ENCODE results near the gene KNCN. TPM values are rescaled to one million over a fixed set of nuclear protein-coding genes. Genes with fewer than 3 reads are reported as not detected.

The KNCN gene
- total RNA-seq, 1 donor from 2014 or later: not detected

DNA sequence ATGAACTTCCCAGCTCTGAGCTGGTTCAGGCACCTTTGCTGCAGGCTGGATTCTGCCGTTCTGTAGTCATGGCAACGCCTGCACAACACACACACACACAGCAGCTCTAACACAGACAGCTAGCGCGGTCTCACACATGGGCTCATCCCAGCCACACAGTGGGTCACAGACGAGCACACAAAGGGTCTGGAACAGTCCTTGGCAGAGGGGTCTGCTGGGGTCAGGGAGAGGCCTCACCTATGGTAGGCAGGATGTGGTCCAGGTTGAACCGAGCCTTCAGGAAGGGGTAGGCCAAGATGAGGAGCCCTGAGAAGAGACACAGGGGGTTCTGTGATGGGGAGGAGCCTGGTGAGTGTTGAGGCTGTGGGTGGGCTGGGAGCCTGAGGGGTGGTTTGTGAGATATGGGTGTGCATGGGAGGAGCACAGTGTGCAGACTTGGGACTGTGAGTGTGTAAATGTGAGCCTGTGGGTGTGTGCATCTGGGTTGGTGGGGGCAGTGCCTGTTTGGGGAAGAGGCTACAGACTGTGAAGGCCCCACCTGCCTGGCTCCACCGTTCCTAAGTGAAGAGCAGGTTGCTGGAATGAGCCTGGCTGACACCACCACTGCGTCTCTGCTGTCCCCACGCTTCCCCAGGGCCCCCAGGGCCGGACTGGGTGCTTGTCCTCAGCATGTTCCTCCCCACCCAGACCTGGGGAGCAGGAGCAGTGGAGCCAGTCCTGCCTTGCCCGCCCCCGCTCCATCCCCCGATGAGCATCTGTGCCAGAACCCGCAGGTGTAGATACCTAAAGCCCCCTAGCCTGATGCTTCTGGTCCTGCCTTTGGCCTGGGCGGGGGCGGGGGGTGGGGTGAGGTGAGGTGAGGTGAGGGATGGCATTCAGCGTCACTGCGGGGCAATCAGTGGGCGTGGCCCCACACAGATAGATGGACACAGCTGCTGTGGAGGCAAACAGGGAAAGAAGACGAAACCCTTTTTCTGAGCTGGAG, 1.5 kb downstream of the KNCN start:
- peak; percentile 42 for ATAC-seq (ENCODE audit: low read depth)

DNA sequence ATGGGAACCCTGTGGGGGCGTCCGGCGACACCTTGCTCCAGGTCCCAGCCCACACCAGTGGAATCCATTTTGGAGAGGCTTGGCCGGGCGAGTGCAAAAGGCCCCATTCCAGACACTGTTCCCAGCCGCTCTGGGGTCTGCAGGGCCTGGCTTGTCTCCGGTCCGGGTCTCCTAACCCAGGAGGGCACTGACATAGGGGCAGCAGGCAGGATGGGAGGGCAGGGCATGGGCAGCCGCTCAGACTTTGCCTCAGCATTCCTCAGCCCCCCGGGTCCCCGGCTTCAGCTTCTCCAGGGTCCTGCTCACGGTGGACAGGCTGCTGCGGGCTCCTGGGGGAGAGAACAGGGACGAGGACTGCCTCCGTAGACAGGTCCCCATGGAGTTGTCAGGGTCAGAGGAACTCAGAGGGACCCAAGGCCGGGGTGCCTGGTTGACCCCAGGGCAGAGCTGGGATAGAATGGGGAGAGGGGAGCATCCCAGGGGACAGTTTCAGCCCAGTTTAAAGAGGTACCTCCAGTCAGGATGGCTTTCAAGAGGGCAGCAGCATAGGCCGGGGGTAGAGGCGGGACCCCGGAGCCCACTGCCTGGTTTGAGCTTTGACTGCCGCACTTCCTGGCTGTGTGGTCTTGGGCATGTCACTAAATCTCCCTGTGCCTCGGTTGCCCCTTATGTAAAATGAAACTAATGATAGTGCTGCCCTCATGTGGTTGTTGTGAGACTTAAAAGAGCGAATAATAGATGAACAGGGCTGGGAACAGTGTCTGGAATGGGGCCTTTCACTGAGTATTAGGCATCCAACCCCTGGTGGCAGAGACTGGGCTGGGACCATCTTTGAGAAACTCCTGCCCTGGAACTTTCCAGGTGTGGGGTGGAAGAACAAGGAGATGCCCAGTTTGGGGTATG, 3.7 kb downstream of the KNCN start:
- DNase-seq (no peak), ATAC-seq (ENCODE audit: low read depth) (no peak)
- Mint-ChIP-seq H3K4me3 (no peak overlapping the region), H3K9me3 (no peaks in the 10 kb centered on the region), H3K4me1 (peaks cover 5% of the 10 kb centered on the region), H3K36me3 (ENCODE audit: low read depth) (no peaks in the 10 kb centered on the region), H3K27ac (no peak overlapping the region), H3K27me3 (peaks cover 56% of the 10 kb centered on the region)
- POLR2A ChIA-PET: no interaction called here
- CTCF ChIA-PET: interaction anchor here (0.6 to 0.9 kb wide), 2 partner anchors 13 to 19 kb away, joined by 3 read pairs; a partner anchor contains a TSS
- intact Hi-C loops (cut with micrococcal nuclease): loop anchor here (5.0 kb wide), 1 partner anchor 100 kb away; no protein-coding TSS in a partner anchor
- TF ChIP-seq, protein P1, sequence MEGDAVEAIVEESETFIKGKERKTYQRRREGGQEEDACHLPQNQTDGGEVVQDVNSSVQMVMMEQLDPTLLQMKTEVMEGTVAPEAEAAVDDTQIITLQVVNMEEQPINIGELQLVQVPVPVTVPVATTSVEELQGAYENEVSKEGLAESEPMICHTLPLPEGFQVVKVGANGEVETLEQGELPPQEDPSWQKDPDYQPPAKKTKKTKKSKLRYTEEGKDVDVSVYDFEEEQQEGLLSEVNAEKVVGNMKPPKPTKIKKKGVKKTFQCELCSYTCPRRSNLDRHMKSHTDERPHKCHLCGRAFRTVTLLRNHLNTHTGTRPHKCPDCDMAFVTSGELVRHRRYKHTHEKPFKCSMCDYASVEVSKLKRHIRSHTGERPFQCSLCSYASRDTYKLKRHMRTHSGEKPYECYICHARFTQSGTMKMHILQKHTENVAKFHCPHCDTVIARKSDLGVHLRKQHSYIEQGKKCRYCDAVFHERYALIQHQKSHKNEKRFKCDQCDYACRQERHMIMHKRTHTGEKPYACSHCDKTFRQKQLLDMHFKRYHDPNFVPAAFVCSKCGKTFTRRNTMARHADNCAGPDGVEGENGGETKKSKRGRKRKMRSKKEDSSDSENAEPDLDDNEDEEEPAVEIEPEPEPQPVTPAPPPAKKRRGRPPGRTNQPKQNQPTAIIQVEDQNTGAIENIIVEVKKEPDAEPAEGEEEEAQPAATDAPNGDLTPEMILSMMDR (IDR thresholded peaks at IDR 0.05): no peak

More for the DNA sequence above, 1.5 kb downstream of the KNCN start:
- no peaks in the 10 kb centered on the region for H3K36me3 Mint-ChIP-seq (ENCODE audit: low read depth)
- no peak overlapping the region for H3K27ac Mint-ChIP-seq
- POLR2A ChIA-PET: no interaction called here
- no peak for DNase-seq
- peaks cover 5% of the 10 kb centered on the region for H3K4me1 Mint-ChIP-seq
- H3K27me3 Mint-ChIP-seq: peaks cover 39% of the 10 kb centered on the region
- intact Hi-C loops (cut with micrococcal nuclease): loop anchor here (5.0 kb wide), 1 partner anchor 103 kb away; no protein-coding TSS in a partner anchor
- H3K4me3 Mint-ChIP-seq: no peak overlapping the region
- no peaks in the 10 kb centered on the region for H3K9me3 Mint-ChIP-seq
- CTCF ChIA-PET: no interaction called here
- TF ChIP-seq, protein P1 (IDR thresholded peaks at IDR 0.05): no peak

DNA sequence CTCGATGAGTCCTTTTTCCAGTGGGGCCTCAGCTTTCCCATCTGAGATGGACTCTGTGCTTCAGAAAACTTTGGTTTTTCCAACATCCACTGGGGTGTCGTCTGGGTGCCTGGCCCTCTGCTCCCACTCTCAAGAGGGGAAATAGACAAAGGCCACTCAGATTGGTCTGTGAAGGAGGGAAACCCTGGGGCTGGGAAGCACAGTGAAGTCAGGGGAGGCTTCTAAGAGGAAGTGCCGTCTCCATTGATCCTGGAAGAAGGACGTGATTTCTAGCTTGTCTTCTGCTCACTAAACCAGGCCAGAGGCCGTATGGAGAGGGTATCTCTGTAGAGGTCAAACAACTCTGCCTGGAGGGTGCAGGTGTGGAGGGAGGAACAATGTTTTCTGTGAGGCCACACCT, 5.2 kb downstream of the KNCN start:
- H3K4me1 Mint-ChIP-seq: peaks cover 5% of the 10 kb centered on the region
- H3K27ac Mint-ChIP-seq: no peak overlapping the region
- intact Hi-C loops (cut with micrococcal nuclease): loop anchor here (5.0 kb wide), 1 partner anchor 99 kb away; no protein-coding TSS in a partner anchor
- no peak overlapping the region for H3K4me3 Mint-ChIP-seq
- DNase-seq (no peak), ATAC-seq (ENCODE audit: low read depth) (no peak)
- CTCF ChIA-PET: no interaction called here
- no peaks in the 10 kb centered on the region for H3K9me3 Mint-ChIP-seq
- H3K27me3 Mint-ChIP-seq: peaks cover 62% of the 10 kb centered on the region
- no peaks in the 10 kb centered on the region for H3K36me3 Mint-ChIP-seq (ENCODE audit: low read depth)
- POLR2A ChIA-PET: no interaction called here
- TF ChIP-seq, protein P1 (IDR thresholded peaks at IDR 0.05): no peak

DNA sequence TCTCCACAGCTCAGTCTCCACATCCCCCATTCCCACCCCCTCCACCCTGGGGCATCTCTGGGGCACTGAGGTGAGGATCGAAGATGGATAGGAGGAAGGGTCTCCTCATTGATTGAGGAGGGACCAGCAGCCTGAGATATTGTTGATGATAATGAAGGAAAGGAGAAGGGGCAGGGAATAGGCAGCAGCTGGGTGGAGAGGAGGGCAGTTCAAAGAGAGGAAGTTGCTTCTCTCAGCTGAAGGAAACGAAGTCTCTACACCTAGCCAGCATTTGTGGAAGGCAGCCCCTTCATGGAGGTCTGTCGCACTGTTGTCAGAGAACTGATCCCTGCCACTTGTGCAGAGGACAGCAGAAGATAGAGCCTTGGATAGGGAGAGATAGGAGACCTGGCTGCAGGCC, 5.7 kb downstream of the KNCN start:
- POLR2A ChIA-PET: no interaction called here
- CTCF ChIA-PET: no interaction called here
- H3K4me3 Mint-ChIP-seq: no peak overlapping the region
- H3K27ac Mint-ChIP-seq: no peak overlapping the region
- no peaks in the 10 kb centered on the region for H3K9me3 Mint-ChIP-seq
- no peak for ATAC-seq (ENCODE audit: low read depth)
- peaks cover 62% of the 10 kb centered on the region for H3K27me3 Mint-ChIP-seq
- H3K36me3 Mint-ChIP-seq (ENCODE audit: low read depth): no peaks in the 10 kb centered on the region
- intact Hi-C loops (cut with micrococcal nuclease): loop anchor here (5.0 kb wide), 1 partner anchor 98 kb away; no protein-coding TSS in a partner anchor
- TF ChIP-seq, protein P1 (IDR thresholded peaks at IDR 0.05): no peak
- H3K4me1 Mint-ChIP-seq: peaks cover 5% of the 10 kb centered on the region
- no peak for DNase-seq

Data from activated B cell treated with CpG ODN at 0.5 μM for 24 hours (primary cell).